Naive thymus-derived CD8-positive, alpha-beta T cell (primary cell): ENCODE data around the gene TEX19. TPM values are rescaled to one million over a fixed set of nuclear protein-coding genes. Genes with fewer than 3 reads are reported as not detected.
"Not testable (repeated sequence)": the region's sequence is repeated elsewhere in the genome, so short reads cannot be mapped to it uniquely, and the experiment has no call there.

Experiments
- ATAC-seq, 2 donors: fragments of 150-1000 bp; cut with Tn5 transposase in 1 of 2; sonication (Bioruptor Pico), chemical (Tn5 transposase) in 1 of 2; 1 replicate in 1 of 2; 2 replicates in 1 of 2; pipeline ENCODE4 v1.10.0; 2021; ENCODE audit warnings: mild to moderate bottlenecking in 2 of 2, moderate library complexity in 2 of 2
- POLR2A ChIA-PET: fragments of 350-600 bp; sonication (Branson Sonifier 250); formaldehyde crosslinking; loops from one replicate; lab custom pipeline; 2021; ENCODE audit warnings: antibody characterized with exemption; lab: Charles Lee
- DNase-seq, 10 donors: peaks; one replicate each; pipeline versions ENCODE4 v3.0.0 to v3.0.0-alpha.2; 2020 to 2022
- H3K27ac Mint-ChIP-seq, 10 donors: one replicate each; pipeline ENCODE4 v1.8.0; 2020 to 2022; ENCODE audit warnings: mild to moderate bottlenecking in 10 of 10, mixed read lengths in 10 of 10, moderate library complexity in 4 of 10, inconsistent platforms in 1 of 10
- H3K27me3 Mint-ChIP-seq, 5 donors: one replicate each; pipeline ENCODE4 v1.8.0; 2021 to 2022; ENCODE audit warnings: mixed read lengths in 5 of 5
- H3K36me3 Mint-ChIP-seq, 3 donors: one replicate each; pipeline ENCODE4 v1.8.0; 2020 to 2022; ENCODE audit warnings: mixed read lengths in 3 of 3, mild to moderate bottlenecking in 2 of 3, inconsistent platforms in 1 of 3
- H3K4me1 Mint-ChIP-seq, 4 donors: one replicate each; pipeline ENCODE4 v1.8.0; 2021 to 2022; ENCODE audit warnings: mixed read lengths in 4 of 4
- H3K4me3 Mint-ChIP-seq, 10 donors: one replicate each; pipeline ENCODE4 v1.8.0; 2020 to 2022; ENCODE audit warnings: mild to moderate bottlenecking in 10 of 10, mixed read lengths in 10 of 10, moderate library complexity in 6 of 10, inconsistent platforms in 1 of 10
- H3K9me3 Mint-ChIP-seq, 9 donors: one replicate each; pipeline ENCODE4 v1.8.0; 2020 to 2022; ENCODE audit warnings: mixed read lengths in 9 of 9, mild to moderate bottlenecking in 3 of 9, inconsistent platforms in 1 of 9, moderate library complexity in 1 of 9
- polyA plus RNA-seq, 3 donors: library from polyadenylated mRNA; unstranded; fragments of 300-500 nt; fragmentation: Illumina TruSeq; gene quantifications; one replicate each; pipeline ENCODE4 v1.2.3, GENCODE V29; 2021
- total RNA-seq, 8 experiments: library from RNA in 2 of 8; stranded (reverse) in 2 of 8; gene quantifications; one replicate each; pipeline ENCODE4 v1.2.3 and lab custom pipeline; 2021 to 2026

TEX19 gene
- total and polyA plus RNA-seq, 5 experiments from 2014 or later, result not detected

- no peak for DNase-seq
- peaks cover 6 to 13% (median 7%) of the 10 kb centered on the region in 4 donors for H3K4me1 Mint-ChIP-seq
- H3K4me3 Mint-ChIP-seq, result no peak overlapping the region
- no peaks in the 10 kb centered on the region for H3K9me3 Mint-ChIP-seq
- no peak overlapping the region for H3K27ac Mint-ChIP-seq
- H3K36me3 Mint-ChIP-seq, result no peaks in the 10 kb centered on the region
- H3K27me3 Mint-ChIP-seq, result peaks cover 0 to 19% (median 10%) of the 10 kb centered on the region in 5 donors
- ATAC-seq, result no peak
- POLR2A ChIA-PET, result interaction anchor here (0.5 kb wide), 1 partner anchor 55 kb away, joined by 4 read pairs; no protein-coding TSS in a partner anchor
Observed at GRCh38 chr17:82355770-82356427, 3.1 kb upstream of the TEX19 start.

- Mint-ChIP-seq H3K4me1 (peaks cover 5 to 10% (median 6%) of the 10 kb centered on the region in 4 donors), H3K36me3 (no peaks in the 10 kb centered on the region), H3K4me3 (no peak overlapping the region), H3K27ac (no peak overlapping the region), H3K27me3 (peaks cover 0 to 19% (median 10%) of the 10 kb centered on the region in 5 donors), H3K9me3 (no peaks in the 10 kb centered on the region)
- DNase-seq, result no peak
- POLR2A ChIA-PET, result interaction anchor here (0.5 kb wide), 1 partner anchor 54 kb away, joined by 4 read pairs; no protein-coding TSS in a partner anchor
- ATAC-seq, result no peak
Observed at GRCh38 chr17:82356845-82357355, 2.1 kb upstream of the TEX19 start.

GRCh38 chr17:82357394-82357793 is 1.7 kb upstream of the TEX19 start:
- Mint-ChIP-seq H3K4me3 (no peak overlapping the region), H3K9me3 (no peaks in the 10 kb centered on the region), H3K4me1 (peaks cover 2 to 7% (median 6%) of the 10 kb centered on the region in 4 donors), H3K27me3 (peaks cover 0 to 19% (median 10%) of the 10 kb centered on the region in 5 donors), H3K27ac (no peak overlapping the region), H3K36me3 (no peaks in the 10 kb centered on the region)
- POLR2A ChIA-PET, result no interaction called here
- DNase-seq (no peak), ATAC-seq (no peak)

- DNase-seq, POLR2A ChIA-PET: not testable (repeated sequence)
Observed at GRCh38 chr17:82359451-82360074, 516 bp downstream of the TEX19 start.

GRCh38 chr17:82361885-82362633 is 3.0 kb downstream of the TEX19 start:
- H3K4me3 Mint-ChIP-seq, result no peak overlapping the region
- ATAC-seq (no peak), DNase-seq (no peak)
- no peaks in the 10 kb centered on the region for H3K9me3 Mint-ChIP-seq
- peaks cover 0 to 12% (median 10%) of the 10 kb centered on the region in 5 donors for H3K27me3 Mint-ChIP-seq
- H3K36me3 Mint-ChIP-seq, result no peaks in the 10 kb centered on the region
- peak overlapping the region in 1 of 10 donors; percentile 72 for H3K27ac Mint-ChIP-seq
- H3K4me1 Mint-ChIP-seq, result peaks cover 2 to 7% (median 6%) of the 10 kb centered on the region in 4 donors
- POLR2A ChIA-PET, result interaction anchor here (1.5 kb wide), 1 partner anchor 189 kb away, joined by 4 read pairs; no protein-coding TSS in a partner anchor

More at GRCh38 chr17:82359451-82360074, 516 bp downstream of the TEX19 start:
- H3K27me3 Mint-ChIP-seq, result peaks cover 0 to 19% (median 10%) of the 10 kb centered on the region in 5 donors
- not testable (repeated sequence) for ATAC-seq, H3K27ac Mint-ChIP-seq, H3K9me3 Mint-ChIP-seq, H3K36me3 Mint-ChIP-seq, H3K4me1 Mint-ChIP-seq, H3K4me3 Mint-ChIP-seq

GRCh38 chr17:82365606-82366295 is 6.7 kb downstream of the TEX19 start:
- POLR2A ChIA-PET, result no interaction called here
- Mint-ChIP-seq H3K4me3 (no peak overlapping the region), H3K36me3 (no peaks in the 10 kb centered on the region), H3K27me3 (peaks cover 0 to 21% (median 6%) of the 10 kb centered on the region in 5 donors), H3K4me1 (peaks cover 0 to 5% (median 3%) of the 10 kb centered on the region in 4 donors), H3K27ac (no peak overlapping the region), H3K9me3 (no peaks in the 10 kb centered on the region)
- DNase-seq (no peak), ATAC-seq (no peak)

GRCh38 chr17:82366749-82367148 is 7.7 kb downstream of the TEX19 start:
- Mint-ChIP-seq H3K36me3 (peaks cover 0 to 2% (median 0%) of the 10 kb centered on the region in 3 donors), H3K27ac (no peak overlapping the region), H3K4me3 (no peak overlapping the region), H3K9me3 (no peaks in the 10 kb centered on the region), H3K4me1 (peaks cover 3 to 10% (median 7%) of the 10 kb centered on the region in 4 donors), H3K27me3 (peaks cover 3 to 27% (median 10%) of the 10 kb centered on the region in 5 donors)
- POLR2A ChIA-PET, result no interaction called here
- DNase-seq (no peak), ATAC-seq (no peak)

- peaks cover 7 to 34% (median 18%) of the 10 kb centered on the region in 5 donors for H3K27me3 Mint-ChIP-seq
Observed at GRCh38 chr17:82367724-82368524, 8.9 kb downstream of the TEX19 start.

GRCh38 chr17:82369211-82369610 is 10.2 kb downstream of the TEX19 start:
- Mint-ChIP-seq H3K36me3 (peaks cover 0 to 5% (median 0%) of the 10 kb centered on the region in 3 donors), H3K27me3 (peaks cover 11 to 45% (median 26%) of the 10 kb centered on the region in 5 donors), H3K4me1 (peaks cover 3 to 20% (median 14%) of the 10 kb centered on the region in 4 donors), H3K4me3 (no peak overlapping the region), H3K9me3 (no peaks in the 10 kb centered on the region), H3K27ac (no peak overlapping the region)
- DNase-seq (no peak), ATAC-seq (no peak)
- POLR2A ChIA-PET, result no interaction called here

More at GRCh38 chr17:82367724-82368524, 8.9 kb downstream of the TEX19 start:
- Mint-ChIP-seq H3K4me1 (peaks cover 3 to 16% (median 11%) of the 10 kb centered on the region in 4 donors), H3K4me3 (no peak overlapping the region), H3K36me3 (peaks cover 0 to 3% (median 0%) of the 10 kb centered on the region in 3 donors), H3K9me3 (no peaks in the 10 kb centered on the region), H3K27ac (no peak overlapping the region)
- no peak for DNase-seq
- POLR2A ChIA-PET, result no interaction called here
- no peak for ATAC-seq

- Mint-ChIP-seq H3K9me3 (no peaks in the 10 kb centered on the region), H3K4me3 (peak overlapping the region; percentile 64 to 85 (median 76)), H3K4me1 (peaks cover 3 to 20% (median 14%) of the 10 kb centered on the region in 4 donors), H3K27me3 (peaks cover 11 to 48% (median 24%) of the 10 kb centered on the region in 5 donors), H3K36me3 (peaks cover 0 to 5% (median 0%) of the 10 kb centered on the region in 3 donors), H3K27ac (peak overlapping the region in 1 of 10 donors; percentile 25)
- POLR2A ChIA-PET, result no interaction called here
- DNase-seq (peak in 2 of 10 donors; percentile 27 to 45), ATAC-seq (peak; percentile 50 to 53)
Observed at GRCh38 chr17:82370471-82371332, 11.7 kb downstream of the TEX19 start.
